Motor neuron (in vitro differentiated cells): ENCODE results near the gene NOXO1. TPM values are rescaled to one million over a fixed set of nuclear protein-coding genes. Genes with fewer than 3 reads are reported as not detected.

Experiments
- ATAC-seq, 8 experiments: fragments of 200-7000 bp; cut with Tn5 transposase; replicated peaks in 6 of 8; 2 replicates each; pipeline ENCODE4 v1.8.0; 2021; ENCODE audit warnings: mild to moderate bottlenecking in 8 of 8, moderate library complexity in 8 of 8
- H3K27ac ChIP-seq, 2 donors: fragments of 250-450 bp; sonication (Bioruptor Pico); 2 replicates each; pipeline ENCODE4 v1.9.0; 2021; ENCODE audit warnings: antibody characterized with exemption in 2 of 2, mild to moderate bottlenecking in 2 of 2, moderate library complexity in 1 of 2
- H3K4me1 ChIP-seq, 2 donors: fragments of 250-450 bp; sonication (Bioruptor Pico); replicated peaks in 1 of 2; 2 replicates each; pipeline ENCODE4 v1.6.1; 2021; ENCODE audit warnings: antibody characterized with exemption in 2 of 2, mild to moderate bottlenecking in 2 of 2, moderate library complexity in 1 of 2
- H3K4me3 ChIP-seq, 5 donors: fragments of 250-450 bp; sonication (Bioruptor Pico); 2 replicates each; pipeline ENCODE4 v1.9.0; 2021; ENCODE audit warnings: antibody characterized with exemption in 5 of 5, mild to moderate bottlenecking in 5 of 5, moderate library complexity in 4 of 5
- WGBS, 10 experiments: fragments of 450-650 bp; shearing (Covaris generic); methylation state at CpG; one replicate each; pipeline ENCODE4 v1.0.0; 2022; 5-methylcytosine and 5-hydroxymethylcytosine counted together
- in situ Hi-C, 9 experiments: fragments of 400-800 bp; cut with MboI; loops; one replicate each; pipeline ENCODE4 v1.15.0; 2021; ENCODE audit warnings: low sequenced_read_pairs in 9 of 9, low pct_unique_long_range_greater_than_20kb in 2 of 9; ENCODE audit not compliant: unreplicated experiment in 9 of 9
- total RNA-seq, 8 experiments: library from RNA; unstranded; fragments of 300-600 nt; gene quantifications; 2 replicates each; pipeline versions ENCODE4 v1.2.3 to v1.2.4, GENCODE V29; 2022

The NOXO1 gene
- total RNA-seq, 8 experiments from 2014 or later: 0.21 to 0.73 (median 0.26) TPM; not detected in 4

DNA sequence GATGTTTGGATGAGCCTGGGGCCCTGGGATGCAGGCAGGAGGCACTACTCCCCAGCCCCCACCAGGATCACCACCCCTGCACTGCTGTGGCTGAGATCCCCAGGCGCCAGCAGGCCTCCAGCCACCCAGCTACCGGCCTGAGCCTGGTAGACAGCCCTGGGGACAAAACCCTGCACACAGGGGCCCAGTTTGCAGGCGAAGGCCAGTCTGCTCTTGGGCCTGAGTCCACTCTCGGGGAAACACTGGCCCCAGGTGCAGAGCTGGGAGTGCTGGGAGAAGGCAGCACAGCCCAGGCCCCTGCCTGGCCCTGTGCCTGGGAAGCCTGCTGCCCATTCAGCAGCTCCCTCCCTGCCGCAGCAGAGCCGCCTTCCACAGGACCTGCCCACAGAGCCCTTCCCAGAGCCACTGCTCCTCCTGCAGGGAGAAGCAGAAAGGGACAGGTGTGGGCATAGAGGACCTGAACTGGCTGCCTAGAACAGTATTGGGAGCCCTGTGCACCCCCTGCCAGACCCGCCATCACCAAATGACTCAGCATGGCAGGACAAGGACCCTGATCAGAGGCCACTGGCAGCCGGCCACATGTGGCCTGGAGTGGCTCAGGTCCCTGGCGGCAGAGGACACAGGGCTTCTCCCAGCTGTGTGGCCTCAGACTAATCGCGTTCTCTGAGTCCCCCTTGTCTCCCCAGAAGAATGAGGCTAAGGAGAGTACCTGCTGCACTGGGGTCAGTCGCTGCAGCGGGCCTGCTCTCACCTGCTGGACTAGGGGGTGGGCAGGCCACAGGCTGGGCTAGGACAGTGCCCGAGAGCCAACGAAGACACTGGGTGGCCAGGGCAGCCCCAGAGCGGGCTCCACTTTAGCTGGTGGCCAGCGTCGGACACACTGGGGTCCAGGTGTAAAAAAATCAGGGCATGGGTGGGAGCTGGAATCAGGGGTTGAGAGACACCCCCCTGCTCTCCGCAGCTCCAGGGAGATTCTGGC is 48.9 kb downstream of the NOXO1 start:
- no peak overlapping the region for H3K27ac ChIP-seq
- peak in 3 of 8 experiments; percentile 7 to 55 (median 42) for ATAC-seq
- WGBS, 10 experiments: 60 to 90% (median 68%) methylated on average over 1 to 7 of the region's 19 CpGs; no CpG with 5 or more reads in 4 of the 10 experiments
- in situ Hi-C loops: no loop called here
- peaks cover 2 to 5% of the 10 kb centered on the region in 2 donors for H3K4me1 ChIP-seq
- no peak overlapping the region for H3K4me3 ChIP-seq

DNA sequence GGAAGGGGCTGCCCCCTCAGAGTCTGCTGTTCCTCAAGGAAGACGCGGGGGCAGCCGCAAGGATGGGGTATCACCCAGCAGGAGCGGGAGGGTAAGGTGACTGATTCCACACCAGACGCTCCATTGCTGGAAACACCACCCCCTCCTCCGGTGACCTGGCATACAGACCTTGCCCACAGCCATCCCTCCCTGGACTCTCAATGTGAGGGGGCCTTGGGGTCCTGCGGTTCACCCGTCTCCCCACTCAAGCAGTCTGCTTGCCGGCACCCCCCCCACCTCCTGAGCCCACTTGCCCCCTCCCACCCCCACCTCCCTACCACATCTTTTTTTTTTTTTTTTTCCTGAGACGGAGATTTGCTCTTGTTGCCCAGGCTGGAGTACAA is 50.9 kb downstream of the NOXO1 start:
- H3K27ac ChIP-seq: no peak overlapping the region
- ATAC-seq: no peak
- H3K4me3 ChIP-seq: no peak overlapping the region
- H3K4me1 ChIP-seq: peaks cover 2 to 11% of the 10 kb centered on the region in 2 donors
- no CpG with 5 or more reads among the region's 10 CpGs for WGBS, 10 experiments
- in situ Hi-C loops: no loop called here

DNA sequence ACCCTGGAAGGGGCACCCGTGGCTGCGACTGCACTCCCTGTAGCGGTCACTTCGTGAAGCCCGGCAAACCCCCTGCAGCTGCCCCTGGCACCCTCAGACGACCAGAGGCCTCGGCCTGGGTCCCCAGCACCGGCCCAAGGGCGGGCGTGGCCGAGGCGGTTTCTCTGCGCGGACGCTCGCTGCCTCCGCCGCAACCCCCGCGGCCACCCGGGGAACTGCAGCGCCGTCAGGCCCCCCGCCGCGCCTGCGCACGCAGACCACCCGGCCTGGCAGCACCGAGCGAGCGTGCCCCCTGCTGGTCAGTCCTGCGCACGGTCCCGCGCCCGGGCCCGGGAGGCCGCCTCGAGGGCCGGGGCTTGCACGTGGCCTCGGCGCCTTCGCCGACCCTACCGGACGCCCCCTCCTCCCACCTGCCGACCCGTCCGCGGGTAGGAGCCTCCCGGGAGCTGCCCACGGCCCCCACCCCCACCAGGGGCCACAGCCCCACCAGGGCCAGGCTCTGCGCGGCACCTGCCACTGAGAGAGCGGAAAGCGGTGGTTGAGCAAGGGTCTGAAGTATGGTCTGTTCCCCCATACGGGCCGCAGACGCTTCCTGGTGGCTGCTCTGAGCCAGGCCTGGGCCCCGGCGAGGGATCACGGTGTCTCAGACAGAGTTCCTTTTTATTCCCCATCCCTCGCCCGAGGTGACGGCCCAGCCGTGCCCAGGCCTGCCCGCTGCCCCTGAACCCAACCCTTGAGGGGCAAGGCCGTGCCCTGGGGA is 51.5 kb downstream of the NOXO1 start:
- H3K4me3 ChIP-seq: peak overlapping the region; percentile 14 to 37 (median 26)
- H3K4me1 ChIP-seq: peaks cover 2 to 11% of the 10 kb centered on the region in 2 donors
- WGBS, 10 experiments: 20% methylated on average over 2 of the region's 70 CpGs; no CpG with 5 or more reads in 9 of the 10 experiments
- peak overlapping the region in 1 of 2 donors; percentile 32 for H3K27ac ChIP-seq
- peak; percentile 84 to 95 (median 94) for ATAC-seq
- in situ Hi-C loops: loop anchor here in 2 of 9 experiments (5.0 to 10.0 kb wide), 2 partner anchors 62 to 65 kb away; no protein-coding TSS in a partner anchor

DNA sequence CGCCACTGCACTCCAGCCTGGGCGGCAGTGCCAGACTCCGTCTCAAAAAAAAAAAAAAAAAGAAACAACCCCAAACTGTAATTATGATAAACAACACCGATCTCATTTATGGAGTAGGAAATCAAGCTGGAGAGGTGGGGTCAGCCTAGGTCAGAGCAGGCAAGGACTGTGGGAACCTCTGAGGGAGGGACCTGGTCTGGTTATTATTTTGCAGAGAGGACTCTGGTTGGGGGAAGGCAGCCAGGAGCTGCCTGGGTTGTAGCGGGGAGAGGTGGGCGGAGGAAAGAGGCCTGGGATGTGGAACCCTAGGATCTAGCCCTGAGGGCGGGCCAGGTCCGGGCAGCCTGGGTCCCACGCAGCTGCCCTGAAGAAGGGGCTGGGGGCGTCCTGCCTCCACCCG is 52.2 kb downstream of the NOXO1 start:
- in situ Hi-C loops: loop anchor here in 2 of 9 experiments (5.0 to 10.0 kb wide), 2 partner anchors 62 to 64 kb away; no protein-coding TSS in a partner anchor
- peak overlapping the region in 1 of 2 donors; percentile 32 for H3K27ac ChIP-seq
- peaks cover 2 to 11% of the 10 kb centered on the region in 2 donors for H3K4me1 ChIP-seq
- H3K4me3 ChIP-seq: peak overlapping the region; percentile 14 to 37 (median 26)
- 28 to 93% (median 80%) methylated on average over 3 to 4 of the region's 11 CpGs; no CpG with 5 or more reads in 6 of the 10 experiments for WGBS, 10 experiments
- peak; percentile 30 to 61 (median 54) for ATAC-seq

Other genes with a start within 250 kb of the NOXO1 start
- gene NME3, start 209.9 kb downstream of the NOXO1 start, total RNA-seq: 10 to 100 TPM; 41.7 to 59.9 (median 43.5) TPM
- gene EME2, start 208.7 kb downstream of the NOXO1 start, total RNA-seq: 10 to 100 TPM in 2 of 8 experiments, 1 to 10 TPM in 6; 4.6 to 21.1 (median 6.4) TPM
- 100 to 1,000 TPM in 3 of 8 experiments, 10 to 100 TPM in 5; 68.4 to 150 (median 87.1) TPM for gene MRPS34, start 208.3 kb downstream of the NOXO1 start, total RNA-seq
- 10 to 100 TPM; 15.0 to 73.8 (median 36.0) TPM for gene SPSB3, start 198.9 kb downstream of the NOXO1 start, total RNA-seq
- 10 to 100 TPM; 53.7 to 89.6 (median 67.6) TPM for gene NUBP2, start 198.5 kb downstream of the NOXO1 start, total RNA-seq
- 1 to 10 TPM in 2 of 8 experiments, under 1 TPM in 6; 0.25 to 1.1 (median 0.68) TPM for gene IGFALS, start 187.8 kb downstream of the NOXO1 start, total RNA-seq
- 10 to 100 TPM; 27.8 to 67.6 (median 38.9) TPM for gene HAGH, start 154.6 kb downstream of the NOXO1 start, total RNA-seq
- 10 to 100 TPM; 25.1 to 62.0 (median 30.8) TPM for gene FAHD1, start 154.3 kb downstream of the NOXO1 start, total RNA-seq
- 1 to 10 TPM in 3 of 8 experiments, under 1 TPM in 4, not detected in 1; 0.05 to 2.8 (median 0.78) TPM for gene MEIOB, start 109.3 kb downstream of the NOXO1 start, total RNA-seq
- gene HS3ST6, start 63.1 kb downstream of the NOXO1 start, total RNA-seq: 1 to 10 TPM in 1 of 8 experiments, under 1 TPM in 1, not detected in 6; 0.25 to 1.1 TPM
- 10 to 100 TPM in 2 of 8 experiments, 1 to 10 TPM in 6; 2.8 to 18.1 (median 6.3) TPM for gene MSRB1, start 38.3 kb downstream of the NOXO1 start, total RNA-seq
- gene RPL3L, start 26.8 kb downstream of the NOXO1 start, total RNA-seq: 1 to 10 TPM in 1 of 8 experiments, under 1 TPM in 6, not detected in 1; 0.08 to 1.4 (median 0.22) TPM
- gene NDUFB10, start 21.9 kb downstream of the NOXO1 start, total RNA-seq: 100 to 1,000 TPM; 153 to 255 (median 183) TPM
- gene RPS2, start 16.6 kb downstream of the NOXO1 start, total RNA-seq: 1,000 to 10,000 TPM; 1,718 to 3,761 (median 2,257) TPM
- gene RNF151, start 14.6 kb downstream of the NOXO1 start, total RNA-seq: under 1 TPM in 1 of 8 experiments, not detected in 7; 0.16 TPM
- 10 to 100 TPM; 18.4 to 55.5 (median 31.7) TPM for gene TBL3, start 9.4 kb downstream of the NOXO1 start, total RNA-seq
- 10 to 100 TPM; 14.4 to 37.3 (median 25.2) TPM for gene GFER, start 2.7 kb upstream of the NOXO1 start, total RNA-seq
- 10 to 100 TPM in 5 of 8 experiments, 1 to 10 TPM in 2, under 1 TPM in 1; 0.36 to 54.5 (median 18.2) TPM for gene SYNGR3, start 8.5 kb upstream of the NOXO1 start, total RNA-seq
- gene ZNF598, start 28.4 kb upstream of the NOXO1 start, total RNA-seq: 10 to 100 TPM; 17.6 to 49.1 (median 27.6) TPM
- gene NPW, start 38.3 kb upstream of the NOXO1 start, total RNA-seq: 1 to 10 TPM in 2 of 8 experiments, under 1 TPM in 3, not detected in 3; 0.27 to 1.7 (median 0.92) TPM
- gene NHERF2, start 45.4 kb upstream of the NOXO1 start, total RNA-seq: 10 to 100 TPM in 4 of 8 experiments, 1 to 10 TPM in 4; 1.2 to 27.4 (median 7.8) TPM
- 10 to 100 TPM; 13.0 to 28.3 (median 18.8) TPM for gene NTHL1, start 66.4 kb upstream of the NOXO1 start, total RNA-seq
- gene TSC2, start 66.5 kb upstream of the NOXO1 start, total RNA-seq: 100 to 1,000 TPM in 1 of 8 experiments, 10 to 100 TPM in 7; 28.1 to 102 (median 53.2) TPM
- gene PKD1, start 154.4 kb upstream of the NOXO1 start, total RNA-seq: 100 to 1,000 TPM in 1 of 8 experiments, 10 to 100 TPM in 7; 27.9 to 123 (median 58.3) TPM
- gene RAB26, start 167.2 kb upstream of the NOXO1 start, total RNA-seq: 10 to 100 TPM in 2 of 8 experiments, 1 to 10 TPM in 6; 3.3 to 22.2 (median 5.2) TPM
- gene TRAF7, start 174.3 kb upstream of the NOXO1 start, total RNA-seq: 10 to 100 TPM; 20.7 to 82.2 (median 33.3) TPM
- 10 to 100 TPM in 1 of 8 experiments, 1 to 10 TPM in 6, under 1 TPM in 1; 0.61 to 12.2 (median 6.0) TPM for gene CASKIN1, start 215.1 kb upstream of the NOXO1 start, total RNA-seq
- 10 to 100 TPM; 25.9 to 59.8 (median 38.7) TPM for gene MLST8, start 224.0 kb upstream of the NOXO1 start, total RNA-seq
- gene BRICD5, start 229.4 kb upstream of the NOXO1 start, total RNA-seq: 10 to 100 TPM in 2 of 8 experiments, 1 to 10 TPM in 6; 1.1 to 15.1 (median 8.4) TPM
- 10 to 100 TPM in 4 of 8 experiments, 1 to 10 TPM in 4; 6.5 to 14.9 (median 9.9) TPM for gene PGP, start 233.4 kb upstream of the NOXO1 start, total RNA-seq
- gene E4F1, start 242.1 kb upstream of the NOXO1 start, total RNA-seq: 10 to 100 TPM; 15.4 to 32.4 (median 23.1) TPM